Panc1 (cell line): ENCODE data around the gene GAN. TPM values are rescaled to one million over a fixed set of nuclear protein-coding genes. Genes with fewer than 3 reads are reported as not detected.

Experiments
- ATAC-seq: fragments of 200-7000 bp; cut with Tn5 transposase; 2 replicates; pipeline ENCODE4 v1.9.1; 2020; ENCODE audit warnings: mild to moderate bottlenecking, moderate library complexity
- BruUV-seq: library from RNA; stranded (reverse); fragments of 400-500 nt; replicated peaks from 2 replicates; lab custom pipeline; 2021; lab: Mats Ljungman, UMichigan
- CTCF ChIA-PET: fragments of 300-600 bp; sonication (Branson Sonifier 250); formaldehyde crosslinking; loops from one replicate; lab custom pipeline; 2022; ENCODE audit warnings: antibody characterized with exemption; lab: Charles Lee
- POLR2A ChIA-PET: fragments of 300-600 bp; sonication (Branson Sonifier 250); formaldehyde crosslinking; loops from one replicate; lab custom pipeline; 2022; ENCODE audit warnings: antibody characterized with exemption; lab: Charles Lee
- DNase-seq: peaks from one replicate; pipeline ENCODE4 v3.0.0-alpha.2; 2010; ENCODE audit warnings: low read depth, low spot score
- H3K27ac ChIP-seq: 2 replicates; pipeline ENCODE4 v1.5.1; 2011; ENCODE audit warnings: mild to moderate bottlenecking, low read length, inconsistent platforms
- H3K27me3 ChIP-seq: fragments of 200-500 bp; sonication (Bioruptor generic); 2 replicates; pipeline ENCODE4 v1.6.0; 2014; ENCODE audit warnings: low read length, inconsistent platforms; ENCODE audit not compliant: control insufficient read depth, insufficient read depth
- H3K36me3 ChIP-seq: fragments of 200-500 bp; sonication (Bioruptor generic); 2 replicates; pipeline ENCODE4 v1.5.1; 2014; ENCODE audit warnings: inconsistent platforms, mild to moderate bottlenecking, low read length, moderate library complexity; ENCODE audit not compliant: control insufficient read depth, insufficient read depth
- H3K4me1 ChIP-seq: 2 replicates; pipeline ENCODE4 v1.5.1; 2011; ENCODE audit warnings: inconsistent platforms, mild to moderate bottlenecking, low read length, moderate library complexity; ENCODE audit not compliant: control insufficient read depth, insufficient read depth
- H3K4me3 ChIP-seq, 2 experiments: 2 replicates each; pipeline ENCODE4 v1.5.1; 2011 to 2012; ENCODE audit warnings: low read depth in 2 of 2, low read length in 2 of 2, mild to moderate bottlenecking in 2 of 2, inconsistent platforms in 1 of 2, moderate library complexity in 1 of 2
- H3K9me3 ChIP-seq: fragments of 200-500 bp; sonication (Bioruptor generic); 2 replicates; pipeline ENCODE4 v1.5.1; 2014; ENCODE audit warnings: low read depth, mild to moderate bottlenecking, inconsistent platforms, low read length, moderate library complexity; ENCODE audit not compliant: control insufficient read depth, insufficient read depth
- POLR2AphosphoS5 ChIP-seq: IDR thresholded peaks from 2 replicates; pipeline ENCODE4 v1.6.1; 2012; ENCODE audit warnings: mild to moderate bottlenecking, low read depth, low read length, moderate library complexity
- SIN3A ChIP-seq: IDR thresholded peaks from 2 replicates; pipeline ENCODE4 v1.6.1; 2012; ENCODE audit warnings: low read depth, mild to moderate bottlenecking, low read length, moderate library complexity, borderline replicate concordance; ENCODE audit not compliant: insufficient read depth
- TCF7L2 ChIP-seq: IDR thresholded peaks from 2 replicates; pipeline ENCODE4 v1.6.1; 2011; ENCODE audit warnings: mild to moderate bottlenecking, low read depth, low read length, inconsistent platforms
- in situ Hi-C: cut with HindIII; loops from 2 replicates; pipeline ENCODE4 v1.10.0; 2016; ENCODE audit warnings: low sequenced_read_pairs, low pct_unique_long_range_greater_than_20kb
- intact Hi-C: fragments of 100-400 bp; cut with micrococcal nuclease; formaldehyde crosslinking; loops from one replicate; pipeline ENCODE4 v1.10.0; 2022; ENCODE audit not compliant: unreplicated experiment
- total RNA-seq: library from RNA; stranded (reverse); gene quantifications from one replicate; pipeline ENCODE4 v1.2.1, GENCODE V29; 2021; ENCODE audit not compliant: unreplicated experiment
- TF ChIP-seq, protein P1 (sequence below): fragments of 450-650 bp; IDR thresholded peaks from 2 replicates; pipeline ENCODE4 v1.5.1; 2017; ENCODE audit warnings: mild to moderate bottlenecking
- TF ChIP-seq, protein P2 (sequence below), 2 experiments: IDR thresholded peaks; 2 replicates each; pipeline ENCODE4 v1.6.1; 2011 to 2012; ENCODE audit warnings: low read depth in 2 of 2, control low read depth in 1 of 2, low read length in 1 of 2, mild to moderate bottlenecking in 1 of 2, moderate library complexity in 1 of 2; ENCODE audit not compliant: insufficient read depth in 1 of 2

The GAN gene
- total RNA-seq, 1 experiment from 2014 or later = 9.1 TPM

DNA sequence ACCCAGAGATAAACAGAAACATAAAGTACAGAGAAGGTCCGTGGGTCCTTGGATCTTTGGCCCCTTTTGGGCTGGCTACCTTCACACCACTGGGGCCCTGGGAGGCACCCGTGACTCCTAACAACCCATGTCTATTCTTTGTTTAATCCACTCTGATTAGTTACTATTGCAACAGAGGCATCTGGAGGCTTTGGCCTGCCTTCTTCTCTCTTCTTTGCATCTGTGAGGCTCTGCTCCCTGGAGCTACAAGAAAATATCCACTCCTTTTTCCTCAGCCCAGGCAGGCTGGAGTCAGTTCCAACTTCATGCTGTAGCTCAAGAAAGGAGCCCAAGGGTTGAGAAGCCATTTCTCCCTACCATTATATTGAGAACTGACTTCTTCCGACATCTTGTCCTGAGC lies 120.3 kb downstream of the GAN start:
- ATAC-seq = no peak
- Histone ChIP-seq H3K9me3 (no peaks in the 10 kb centered on the region), H3K27ac (no peak overlapping the region), H3K27me3 (no peaks in the 10 kb centered on the region), H3K36me3 (no peaks in the 10 kb centered on the region), H3K4me1 (no peaks in the 10 kb centered on the region), H3K4me3 (no peak overlapping the region)
- intact Hi-C loops = no loop called here
- in situ Hi-C loops = no loop called here
- TF ChIP-seq, protein P1, sequence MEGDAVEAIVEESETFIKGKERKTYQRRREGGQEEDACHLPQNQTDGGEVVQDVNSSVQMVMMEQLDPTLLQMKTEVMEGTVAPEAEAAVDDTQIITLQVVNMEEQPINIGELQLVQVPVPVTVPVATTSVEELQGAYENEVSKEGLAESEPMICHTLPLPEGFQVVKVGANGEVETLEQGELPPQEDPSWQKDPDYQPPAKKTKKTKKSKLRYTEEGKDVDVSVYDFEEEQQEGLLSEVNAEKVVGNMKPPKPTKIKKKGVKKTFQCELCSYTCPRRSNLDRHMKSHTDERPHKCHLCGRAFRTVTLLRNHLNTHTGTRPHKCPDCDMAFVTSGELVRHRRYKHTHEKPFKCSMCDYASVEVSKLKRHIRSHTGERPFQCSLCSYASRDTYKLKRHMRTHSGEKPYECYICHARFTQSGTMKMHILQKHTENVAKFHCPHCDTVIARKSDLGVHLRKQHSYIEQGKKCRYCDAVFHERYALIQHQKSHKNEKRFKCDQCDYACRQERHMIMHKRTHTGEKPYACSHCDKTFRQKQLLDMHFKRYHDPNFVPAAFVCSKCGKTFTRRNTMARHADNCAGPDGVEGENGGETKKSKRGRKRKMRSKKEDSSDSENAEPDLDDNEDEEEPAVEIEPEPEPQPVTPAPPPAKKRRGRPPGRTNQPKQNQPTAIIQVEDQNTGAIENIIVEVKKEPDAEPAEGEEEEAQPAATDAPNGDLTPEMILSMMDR = no peak
- TF ChIP-seq POLR2AphosphoS5 (no peak), SIN3A (no peak), TCF7L2 (no peak)
- TF ChIP-seq, protein P2, sequence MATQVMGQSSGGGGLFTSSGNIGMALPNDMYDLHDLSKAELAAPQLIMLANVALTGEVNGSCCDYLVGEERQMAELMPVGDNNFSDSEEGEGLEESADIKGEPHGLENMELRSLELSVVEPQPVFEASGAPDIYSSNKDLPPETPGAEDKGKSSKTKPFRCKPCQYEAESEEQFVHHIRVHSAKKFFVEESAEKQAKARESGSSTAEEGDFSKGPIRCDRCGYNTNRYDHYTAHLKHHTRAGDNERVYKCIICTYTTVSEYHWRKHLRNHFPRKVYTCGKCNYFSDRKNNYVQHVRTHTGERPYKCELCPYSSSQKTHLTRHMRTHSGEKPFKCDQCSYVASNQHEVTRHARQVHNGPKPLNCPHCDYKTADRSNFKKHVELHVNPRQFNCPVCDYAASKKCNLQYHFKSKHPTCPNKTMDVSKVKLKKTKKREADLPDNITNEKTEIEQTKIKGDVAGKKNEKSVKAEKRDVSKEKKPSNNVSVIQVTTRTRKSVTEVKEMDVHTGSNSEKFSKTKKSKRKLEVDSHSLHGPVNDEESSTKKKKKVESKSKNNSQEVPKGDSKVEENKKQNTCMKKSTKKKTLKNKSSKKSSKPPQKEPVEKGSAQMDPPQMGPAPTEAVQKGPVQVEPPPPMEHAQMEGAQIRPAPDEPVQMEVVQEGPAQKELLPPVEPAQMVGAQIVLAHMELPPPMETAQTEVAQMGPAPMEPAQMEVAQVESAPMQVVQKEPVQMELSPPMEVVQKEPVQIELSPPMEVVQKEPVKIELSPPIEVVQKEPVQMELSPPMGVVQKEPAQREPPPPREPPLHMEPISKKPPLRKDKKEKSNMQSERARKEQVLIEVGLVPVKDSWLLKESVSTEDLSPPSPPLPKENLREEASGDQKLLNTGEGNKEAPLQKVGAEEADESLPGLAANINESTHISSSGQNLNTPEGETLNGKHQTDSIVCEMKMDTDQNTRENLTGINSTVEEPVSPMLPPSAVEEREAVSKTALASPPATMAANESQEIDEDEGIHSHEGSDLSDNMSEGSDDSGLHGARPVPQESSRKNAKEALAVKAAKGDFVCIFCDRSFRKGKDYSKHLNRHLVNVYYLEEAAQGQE (IDR thresholded peaks at IDR 0.05; ENCODE audit: insufficient read depth in 1 of 2, low read depth in 2 of 2, low read length in 1 of 2) = no peak
- CTCF ChIA-PET = no interaction called here
- POLR2A ChIA-PET = no interaction called here
- BruUV-seq = no TSS peak
- DNase-seq = no peak

DNA sequence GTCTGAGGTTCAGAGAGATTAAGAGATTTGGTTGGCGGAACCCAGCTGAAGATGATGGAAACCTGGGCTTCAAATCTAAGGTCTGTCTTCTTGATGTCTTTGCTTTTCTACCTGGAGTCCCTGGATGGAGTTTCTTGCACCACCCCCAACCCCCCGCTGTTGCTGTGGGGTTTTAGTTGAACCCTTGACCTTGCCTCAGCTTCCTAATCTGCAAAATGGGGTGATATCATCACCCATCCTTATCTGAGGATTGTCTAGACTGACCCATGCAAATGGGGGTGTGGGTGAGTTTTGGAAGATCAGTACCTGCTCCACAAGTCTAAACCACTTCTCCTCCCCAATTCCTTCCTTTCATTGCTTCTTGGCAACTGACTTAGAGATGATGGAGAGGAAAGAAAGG lies 120.8 kb downstream of the GAN start:
- DNase-seq (no peak), ATAC-seq (no peak)
- ChIA-PET CTCF (no interaction called here), POLR2A (no interaction called here)
- in situ Hi-C loops (no loop called here), intact Hi-C loops (no loop called here)
- no peaks in the 10 kb centered on the region for H3K9me3 ChIP-seq
- TF ChIP-seq, protein P2 (IDR thresholded peaks at IDR 0.05; ENCODE audit: insufficient read depth in 1 of 2, low read depth in 2 of 2, low read length in 1 of 2) = no peak
- TF ChIP-seq SIN3A (no peak), POLR2AphosphoS5 (no peak), TCF7L2 (no peak)
- TF ChIP-seq, protein P1 = no peak
- H3K27ac ChIP-seq = no peak overlapping the region
- no peaks in the 10 kb centered on the region for H3K4me1 ChIP-seq
- H3K36me3 ChIP-seq = no peaks in the 10 kb centered on the region
- BruUV-seq = no TSS peak
- no peak overlapping the region for H3K4me3 ChIP-seq
- H3K27me3 ChIP-seq = no peaks in the 10 kb centered on the region
